Vagina (tissue), 2 donors: ENCODE results near the gene TTC1.

Experiments
- CTCF ChIP-seq, 3 experiments: fragments of 450-650 bp in 2 of 3; fragments of 200-600 bp in 1 of 3; sonication (generic) in 1 of 3; IDR thresholded peaks; one replicate each; pipeline ENCODE4 v1.5.1; 2017 to 2019; ENCODE audit warnings: antibody characterized with exemption in 3 of 3, mild to moderate bottlenecking in 2 of 3, moderate library complexity in 2 of 3
- POLR2A ChIP-seq, 2 donors: fragments of 450-650 bp; IDR thresholded peaks; one replicate each; pipeline ENCODE4 v1.6.1; 2017; ENCODE audit warnings: antibody characterized with exemption in 2 of 2, mild to moderate bottlenecking in 2 of 2, moderate library complexity in 2 of 2
- POLR2AphosphoS5 ChIP-seq, 2 donors: sonication (generic); formaldehyde crosslinking; IDR thresholded peaks; one replicate each; pipeline ENCODE4 v1.9.0; 2017; ENCODE audit warnings: antibody characterized with exemption in 2 of 2, mild to moderate bottlenecking in 2 of 2, low read depth in 1 of 2; ENCODE audit not compliant: insufficient read depth in 1 of 2

GRCh38 chr5:160087199-160087598 is 78.3 kb downstream of the TTC1 start:
- no peak for TF ChIP-seq CTCF (IDR thresholded peaks at IDR 0.05)
- TF ChIP-seq POLR2A (IDR thresholded peaks at IDR 0.05), result no peak
- TF ChIP-seq POLR2AphosphoS5 (IDR thresholded peaks at IDR 0.05; ENCODE audit: insufficient read depth in 1 of 2, low read depth in 1 of 2), result no peak
